NCI-H1092 (cell line): Measurements from ENCODE around the gene MBD3L4.
"Not testable (repeated sequence)": the region's sequence is repeated elsewhere in the genome, so short reads cannot be mapped to it uniquely, and the experiment has no call there.

Experiments used
- DNase-seq: peaks from one replicate; lab custom pipeline; 2025; lab: John Stamatoyannopoulos, UW

The MBD3L4 gene

GRCh38 chr19:7049021-7049420 is 9.0 kb upstream of the MBD3L4 start, which contains the start of gene MBD3L2:
MBD3L2 (plus strand) TSS chr19:7049321; CDS start chr19:7049374, 53 bp downstream.
- not testable (repeated sequence) for DNase-seq

DNA sequence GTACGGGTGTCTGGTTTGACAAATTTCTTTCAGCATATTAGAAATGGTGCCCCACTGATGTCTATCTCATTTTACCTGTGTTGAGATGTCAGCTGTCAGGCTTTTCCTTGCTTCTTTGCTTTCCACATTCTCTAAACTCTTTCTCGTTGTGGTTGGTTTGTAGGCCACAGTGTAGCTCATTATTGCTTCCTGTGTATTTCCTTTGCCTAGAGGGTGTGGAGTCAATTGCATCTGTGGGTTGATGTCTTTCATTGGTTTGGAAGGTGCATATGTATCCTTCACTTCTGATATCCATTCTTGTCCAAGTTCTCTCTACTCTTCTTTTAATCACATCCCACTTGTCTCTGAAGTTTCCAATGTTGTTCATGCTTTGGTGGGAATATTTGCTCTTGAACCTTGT is 1.6 kb upstream of the MBD3L4 start:
- not testable (repeated sequence) for DNase-seq

GRCh38 chr19:7030278-7030677 is 9.7 kb downstream of the MBD3L4 start, which contains the start of gene MBD3L5:
MBD3L5 (plus strand) TSS chr19:7030578; CDS start chr19:7030612, 34 bp downstream.
- DNase-seq, result not testable (repeated sequence)

DNA sequence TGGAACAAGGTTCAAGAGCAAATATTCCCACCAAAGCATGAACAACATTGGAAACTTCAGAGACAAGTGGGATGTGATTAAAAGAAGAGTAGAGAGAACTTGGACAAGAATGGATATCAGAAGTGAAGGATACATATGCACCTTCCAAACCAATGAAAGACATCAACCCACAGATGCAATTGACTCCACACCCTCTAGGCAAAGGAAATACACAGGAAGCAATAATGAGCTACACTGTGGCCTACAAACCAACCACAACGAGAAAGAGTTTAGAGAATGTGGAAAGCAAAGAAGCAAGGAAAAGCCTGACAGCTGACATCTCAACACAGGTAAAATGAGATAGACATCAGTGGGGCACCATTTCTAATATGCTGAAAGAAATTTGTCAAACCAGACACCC is 11.2 kb downstream of the MBD3L4 start:
- not testable (repeated sequence) for DNase-seq

GRCh38 chr19:7021331-7021730 is 18.6 kb downstream of the MBD3L4 start, which contains the start of gene MBD3L2B:
MBD3L2B (minus strand) TSS chr19:7021431; CDS start chr19:7021397, 34 bp downstream.
- not testable (repeated sequence) for DNase-seq

- no peak for DNase-seq
Measured at GRCh38 chr19:7018828-7019227, 21.2 kb downstream of the MBD3L4 start.

- DNase-seq, result no peak
Measured at GRCh38 chr19:7013678-7014077, 26.3 kb downstream of the MBD3L4 start.

- no peak for DNase-seq
Measured at GRCh38 chr19:7010722-7011593, 29.0 kb downstream of the MBD3L4 start.

DNA sequence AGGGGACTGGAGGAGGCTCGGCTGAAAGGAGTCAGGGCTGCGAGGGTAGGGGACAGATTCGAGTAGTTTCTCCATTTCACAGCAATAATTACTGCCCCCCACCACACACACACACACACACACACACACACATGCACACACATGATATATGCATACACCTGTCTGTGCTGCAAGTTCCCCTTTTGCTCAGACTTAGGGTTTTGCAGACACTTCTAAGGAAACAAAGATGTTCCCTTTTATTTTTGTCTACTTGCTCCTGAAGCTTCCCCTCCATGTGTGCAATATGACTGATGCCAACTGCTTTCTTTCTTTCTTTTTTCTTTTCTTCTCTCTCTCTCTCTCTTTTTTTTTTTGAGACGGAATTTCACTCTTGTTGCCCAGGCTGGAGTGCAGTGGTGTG is 32.1 kb downstream of the MBD3L4 start:
- DNase-seq, result no peak

DNA sequence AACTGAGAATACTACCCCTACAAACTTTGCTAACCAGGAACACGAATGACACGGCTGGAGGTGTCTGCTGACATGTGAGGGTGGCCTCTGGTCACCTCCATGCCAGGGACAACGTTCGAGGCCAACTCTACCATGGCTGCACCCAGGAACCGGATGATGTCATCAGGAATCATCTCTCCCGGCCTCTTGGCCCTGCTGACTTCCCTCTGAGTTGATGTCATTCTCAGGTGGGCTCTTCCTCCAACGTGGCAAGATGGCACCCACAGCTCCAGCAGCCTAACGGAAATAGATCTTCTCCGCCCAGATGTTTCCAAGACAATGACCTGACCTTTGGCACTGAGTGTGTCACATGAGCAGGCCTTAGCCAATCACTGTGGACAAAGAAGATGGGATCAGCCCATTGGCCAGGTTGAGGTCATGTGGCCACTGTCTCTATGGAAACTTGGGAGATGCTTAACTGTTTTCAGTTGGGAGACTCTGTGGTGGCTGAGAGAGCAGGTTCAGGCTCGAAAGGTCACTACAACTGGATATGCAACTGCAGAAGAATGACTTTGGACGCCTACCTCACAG is 33.8 kb downstream of the MBD3L4 start:
- no peak for DNase-seq

GRCh38 chr19:7004313-7004931 is 35.6 kb downstream of the MBD3L4 start:
- no peak for DNase-seq

DNA sequence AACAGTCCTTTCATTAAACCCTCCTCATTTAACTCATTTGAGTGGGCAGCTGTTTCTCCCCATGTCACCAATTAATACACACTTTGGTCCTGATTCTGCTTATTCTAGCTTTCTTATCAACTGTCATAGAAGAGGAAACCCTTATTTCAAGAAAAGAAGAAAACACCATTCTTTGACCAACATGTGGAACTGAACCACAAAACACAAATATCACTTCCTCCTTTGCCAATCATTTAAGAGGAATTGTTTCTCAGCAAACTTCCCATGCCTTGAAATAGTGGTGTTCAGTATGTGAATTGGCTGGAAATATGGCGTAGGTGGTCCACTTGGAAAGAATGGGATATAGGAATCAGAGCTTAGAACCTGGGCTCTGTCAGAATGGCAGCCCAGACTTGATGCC is 39.2 kb downstream of the MBD3L4 start:
- no peak for DNase-seq

DNA sequence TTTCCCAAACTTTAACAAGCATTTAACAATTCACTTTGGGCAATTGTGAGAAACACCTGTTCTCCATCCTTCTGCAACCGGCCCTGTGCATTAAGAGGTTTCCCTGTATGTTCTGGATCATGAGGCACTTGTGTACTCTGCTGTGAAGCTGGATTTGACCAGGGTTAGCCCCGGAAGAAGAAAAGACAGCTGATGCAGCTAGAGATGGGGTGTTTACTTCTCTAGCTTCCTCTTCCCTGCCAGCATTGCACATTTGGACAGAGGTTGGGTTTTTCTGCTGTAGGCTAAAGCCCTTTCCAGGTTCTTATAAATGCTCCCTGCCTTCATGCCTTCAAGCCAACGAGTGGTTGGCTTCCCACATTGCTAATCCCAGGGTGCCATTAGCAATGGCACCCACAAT is 39.6 kb downstream of the MBD3L4 start:
- DNase-seq, result no peak

- DNase-seq, result no peak
Measured at GRCh38 chr19:6999933-7000332, 40.0 kb downstream of the MBD3L4 start.

DNA sequence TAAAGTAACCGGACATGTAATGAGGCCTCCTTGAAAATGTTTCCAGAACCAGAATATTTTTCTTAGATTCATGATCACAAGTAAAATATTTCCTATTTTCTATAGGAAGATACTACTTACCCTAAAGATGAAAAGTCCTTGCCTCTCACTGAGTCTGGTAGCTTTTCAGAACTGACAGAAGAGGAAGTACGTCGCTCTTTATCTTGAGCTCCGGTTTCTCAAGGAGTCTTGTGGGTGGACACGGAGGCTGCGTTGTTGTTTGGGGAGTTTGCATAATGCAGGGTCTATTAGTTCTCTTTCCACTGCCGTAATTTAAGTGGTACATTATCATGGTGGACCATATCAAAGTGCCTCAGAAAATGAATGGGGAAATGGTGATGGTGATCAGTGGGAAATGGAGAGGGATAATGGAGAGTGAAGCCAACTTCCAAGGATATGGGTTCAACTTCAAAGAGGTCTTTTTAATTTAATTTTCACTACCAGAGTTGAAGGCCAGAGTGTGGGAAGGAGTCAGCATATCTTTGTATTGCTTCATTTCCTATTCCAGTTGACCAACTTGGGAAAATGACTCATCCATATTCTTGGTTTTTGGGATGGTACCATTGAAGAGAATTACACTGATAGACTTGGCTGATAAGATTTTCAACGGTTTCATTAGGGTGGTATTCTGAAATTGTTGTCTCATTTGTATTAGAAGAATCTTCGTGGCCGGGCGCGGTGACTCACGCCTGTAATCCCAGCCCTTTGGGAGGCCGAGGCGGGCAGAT is 42.1 kb downstream of the MBD3L4 start:
- no peak for DNase-seq

DNA sequence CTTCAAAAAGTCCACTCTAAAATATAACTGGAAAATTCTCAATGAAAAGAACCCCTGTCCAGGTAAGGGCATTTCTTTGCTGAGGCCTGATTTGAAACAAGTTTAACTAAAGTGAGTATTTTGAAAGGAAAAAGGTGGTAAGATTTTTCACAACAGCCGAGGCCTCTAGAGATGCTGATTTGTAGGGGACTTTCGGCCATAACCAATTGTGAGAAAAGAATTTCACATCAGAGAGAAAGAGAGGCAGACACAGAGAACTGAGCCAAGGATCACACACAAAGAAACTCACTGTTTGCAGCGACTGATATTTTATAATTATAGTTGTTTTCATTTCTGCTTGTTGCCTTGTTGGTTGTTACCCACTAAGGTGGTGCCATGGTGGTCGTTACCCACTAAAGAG is 43.2 kb downstream of the MBD3L4 start:
- no peak for DNase-seq

- DNase-seq, result no peak
Measured at GRCh38 chr19:6995054-6995453, 44.9 kb downstream of the MBD3L4 start.

GRCh38 chr19:6988257-6988656 is 51.7 kb downstream of the MBD3L4 start:
- DNase-seq, result no peak

GRCh38 chr19:6987850-6988249 is 52.1 kb downstream of the MBD3L4 start:
- no peak for DNase-seq
